ENCODE data around the gene SLC13A3.

The SLC13A3 gene

DNA sequence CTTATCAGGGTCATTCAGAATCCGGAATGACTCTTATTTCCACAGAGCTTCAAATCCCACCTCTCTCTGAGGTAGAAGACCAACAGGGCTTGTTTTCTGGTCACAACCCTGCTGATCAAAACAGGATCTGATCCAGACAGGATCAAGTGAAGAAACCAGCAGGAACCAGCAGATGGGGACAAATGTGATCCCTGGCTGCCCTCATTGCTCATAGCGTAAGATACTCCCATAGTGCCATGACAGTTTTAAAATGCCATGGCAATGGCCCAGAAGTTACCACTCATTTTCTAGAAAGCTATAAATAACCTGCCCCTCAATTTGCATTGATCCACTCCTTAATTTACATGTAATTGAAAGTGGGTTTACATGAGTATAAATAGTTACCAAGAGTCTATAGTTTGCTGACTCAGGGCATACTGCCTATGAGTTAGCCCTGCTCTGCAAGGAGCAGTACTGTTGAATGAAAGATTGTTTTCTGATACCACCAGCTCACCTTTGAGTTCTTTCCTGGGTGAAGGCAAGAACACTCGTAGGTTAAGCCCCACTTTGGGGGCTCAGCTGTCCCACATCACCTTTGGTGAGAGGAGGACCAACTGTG is 131.7 kb downstream of the SLC13A3 start:
- DNase-seq: no peak

DNA sequence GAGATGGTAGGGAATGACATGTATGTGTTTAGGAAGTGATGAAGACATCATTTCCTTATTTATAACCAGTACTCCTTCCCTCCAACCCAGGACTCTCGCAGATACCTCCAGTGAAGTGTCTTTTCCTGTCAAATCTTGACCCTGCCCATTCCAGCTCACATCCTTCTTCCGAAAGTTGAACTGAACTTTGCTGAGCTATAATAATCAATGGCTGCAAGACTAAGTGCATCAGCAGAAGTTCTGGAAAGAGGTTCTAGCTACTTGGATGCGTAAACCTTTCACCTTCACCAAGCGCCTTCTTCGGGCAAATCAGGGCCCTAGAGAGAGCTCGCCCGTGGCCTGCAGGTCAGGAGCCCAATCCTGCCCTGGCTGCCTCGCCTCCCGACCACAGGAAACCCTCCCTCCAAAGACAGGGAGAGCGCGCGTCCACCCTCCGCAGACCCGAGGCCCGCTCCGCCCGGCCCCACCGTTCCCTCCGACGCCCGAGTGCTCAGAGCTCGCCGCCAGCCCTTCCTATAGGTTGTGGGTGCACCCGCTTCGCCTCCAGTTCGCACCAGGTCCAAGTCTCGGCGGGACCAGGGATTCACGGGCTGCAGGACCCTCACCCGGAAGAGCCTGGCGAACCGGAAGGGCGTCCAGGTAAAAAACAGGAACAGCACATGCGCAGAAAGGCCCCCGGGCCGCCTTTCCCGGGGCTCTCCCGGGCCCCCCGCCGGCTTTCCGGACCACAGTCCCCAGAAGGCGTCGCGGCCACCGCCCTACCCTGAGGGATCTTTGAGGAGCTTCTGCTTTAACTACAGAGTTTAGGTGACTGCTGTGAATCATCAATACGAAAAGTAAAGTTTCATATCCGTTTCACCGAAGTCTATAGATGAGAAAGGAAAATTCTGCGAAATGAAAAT is 138.1 kb downstream of the SLC13A3 start, which contains the start of gene ZNF334:
ZNF334 (minus strand) TSS at position 617 of the 902 bp plus-strand sequence. CDS start 1,457 bp downstream, outside the sequence.
- peak; percentile 59 for DNase-seq

GRCh38 chr20:46509523-46509922 is 141.7 kb downstream of the SLC13A3 start:
- no peak for DNase-seq

Data from kidney glomerular epithelial cell (primary cell).